ENCODE results near the gene ANKRD12.

The ANKRD12 gene

DNA sequence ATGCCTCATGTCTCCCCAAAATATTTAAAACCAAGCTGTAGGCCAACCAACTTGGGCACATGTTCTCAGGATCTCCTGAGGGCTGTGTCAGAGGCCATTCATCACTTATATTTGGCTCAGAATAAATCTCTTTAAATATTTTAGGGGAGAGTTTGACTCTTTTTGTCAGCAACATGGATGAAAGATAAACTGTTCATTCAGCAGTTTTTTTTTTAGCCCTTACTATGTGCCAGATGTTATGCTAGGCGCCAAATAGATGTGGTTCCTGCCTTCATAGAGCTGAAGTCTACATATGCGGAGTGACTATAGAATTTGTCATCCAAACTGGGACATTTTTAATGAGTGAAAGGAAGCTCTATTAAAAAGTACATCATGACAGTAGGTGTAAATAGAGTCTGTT is 155.5 kb downstream of the ANKRD12 start:
- no peaks in the 10 kb centered on the region for H3K4me1 ChIP-seq
- H3K9me3 ChIP-seq: peaks cover 4% of the 10 kb centered on the region; the same call in 1 of the 2 replicates
- in situ Hi-C loops (cut with MboI; ENCODE audit: low sequenced_read_pairs): no loop called here
- no peak for DNase-seq (ENCODE audit: low spot score in 2 of 2)
- no peak overlapping the region for H3K4me3 ChIP-seq
- no peaks in the 10 kb centered on the region for H3K27me3 ChIP-seq (ENCODE audit: low read depth)
- no peaks in the 10 kb centered on the region for H3K36me3 ChIP-seq (replicated peaks)

- H3K4me1 ChIP-seq: no peaks in the 10 kb centered on the region
- no peak for DNase-seq (ENCODE audit: low spot score in 2 of 2)
- in situ Hi-C loops (cut with MboI; ENCODE audit: low sequenced_read_pairs): no loop called here
- H3K27me3 ChIP-seq (ENCODE audit: low read depth): no peaks in the 10 kb centered on the region
- peaks cover 4% of the 10 kb centered on the region; the same call in 1 of the 2 replicates for H3K9me3 ChIP-seq
- no peak overlapping the region for H3K4me3 ChIP-seq
- H3K36me3 ChIP-seq (replicated peaks): no peaks in the 10 kb centered on the region
Measured at GRCh38 chr18:9293948-9294347, 157.4 kb downstream of the ANKRD12 start.

DNA sequence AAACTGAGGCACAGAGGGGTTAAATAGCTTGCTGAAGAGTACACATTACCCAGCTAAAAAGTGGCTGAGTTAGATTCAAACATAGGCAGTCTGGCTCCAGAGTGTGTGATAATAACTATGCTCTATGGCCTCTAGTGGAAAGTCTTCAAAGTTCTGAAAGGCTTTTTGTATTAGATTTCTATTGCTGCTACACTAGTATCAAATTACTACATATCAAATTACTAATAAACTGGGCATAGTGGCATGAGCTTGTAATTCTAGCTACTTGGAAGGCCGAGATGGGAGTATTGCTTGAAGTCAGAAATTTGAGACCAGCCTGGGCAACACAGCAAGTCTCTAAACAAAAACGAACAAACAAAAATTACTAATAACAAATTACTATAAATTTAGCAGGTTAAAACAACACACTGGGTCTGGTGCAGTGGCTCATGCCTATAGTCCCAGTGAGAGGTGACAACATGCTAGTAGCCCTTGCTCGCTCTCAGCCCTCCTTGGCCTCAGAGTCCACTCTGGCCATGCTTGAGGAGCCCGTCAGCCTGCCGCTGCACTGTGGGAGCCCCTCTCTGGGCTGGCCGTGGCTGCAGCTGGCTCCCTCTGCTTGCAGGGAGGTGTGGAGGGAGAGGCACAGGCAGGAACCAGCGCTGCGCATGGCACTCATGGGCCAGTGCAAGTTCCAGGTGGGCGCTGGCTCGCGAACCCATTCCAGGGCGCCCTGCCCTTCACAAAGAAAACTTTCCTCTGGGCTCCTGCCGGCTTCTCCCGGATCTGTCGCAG is 159.8 kb downstream of the ANKRD12 start:
- Histone ChIP-seq H3K4me3 (no peak overlapping the region), H3K27me3 (ENCODE audit: low read depth) (no peaks in the 10 kb centered on the region), H3K4me1 (no peaks in the 10 kb centered on the region), H3K36me3 (replicated peaks) (no peaks in the 10 kb centered on the region), H3K9me3 (peaks cover 4% of the 10 kb centered on the region; the same call in 1 of the 2 replicates)
- in situ Hi-C loops (cut with MboI; ENCODE audit: low sequenced_read_pairs): no loop called here
- DNase-seq (ENCODE audit: low spot score in 2 of 2): no peak

GRCh38 chr18:9297007-9297393 is 160.4 kb downstream of the ANKRD12 start:
- in situ Hi-C loops (cut with MboI; ENCODE audit: low sequenced_read_pairs): no loop called here
- Histone ChIP-seq H3K4me3 (no peak overlapping the region), H3K9me3 (peaks cover 4% of the 10 kb centered on the region; the same call in 1 of the 2 replicates), H3K27me3 (ENCODE audit: low read depth) (no peaks in the 10 kb centered on the region), H3K36me3 (replicated peaks) (no peaks in the 10 kb centered on the region), H3K4me1 (no peaks in the 10 kb centered on the region)
- no peak for DNase-seq (ENCODE audit: low spot score in 2 of 2)

DNA sequence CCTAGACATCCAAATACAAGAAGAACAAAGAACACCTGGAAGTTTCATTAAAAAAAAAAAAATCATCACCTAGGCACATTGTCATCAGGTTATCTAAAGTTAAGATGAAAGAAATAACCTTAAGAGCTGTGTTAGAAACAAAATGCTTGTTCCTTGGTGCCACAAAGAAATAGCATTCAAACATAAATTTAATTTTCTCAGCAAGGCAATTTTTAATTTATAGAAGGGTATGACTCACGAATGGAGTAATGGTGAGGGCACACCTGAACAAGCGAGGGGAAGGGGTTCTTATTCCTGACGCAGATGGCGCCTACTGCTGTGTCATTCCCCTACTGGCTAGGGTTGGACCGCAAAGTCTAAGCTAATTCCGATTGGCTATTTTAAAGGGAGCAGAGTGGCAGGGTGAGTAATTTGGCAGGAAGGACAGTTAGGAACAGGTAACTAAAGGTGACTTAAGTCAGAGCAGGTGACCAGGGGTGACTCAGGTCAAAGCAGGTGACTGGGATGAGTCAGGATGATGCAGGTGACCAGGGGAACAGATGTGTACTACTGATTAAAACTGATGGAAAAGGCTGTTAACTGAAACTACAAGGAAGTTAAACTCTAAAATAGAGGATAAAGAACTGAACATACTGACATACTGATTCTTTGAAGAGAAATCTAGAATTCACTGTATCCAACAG is 167.9 kb downstream of the ANKRD12 start:
- Histone ChIP-seq H3K27me3 (ENCODE audit: low read depth) (no peaks in the 10 kb centered on the region), H3K36me3 (replicated peaks) (no peaks in the 10 kb centered on the region), H3K9me3 (peaks cover 2% of the 10 kb centered on the region; the same call in 1 of the 2 replicates), H3K4me1 (no peaks in the 10 kb centered on the region), H3K4me3 (no peak overlapping the region)
- in situ Hi-C loops (cut with MboI; ENCODE audit: low sequenced_read_pairs): no loop called here
- DNase-seq (ENCODE audit: low spot score in 2 of 2): no peak

DNA sequence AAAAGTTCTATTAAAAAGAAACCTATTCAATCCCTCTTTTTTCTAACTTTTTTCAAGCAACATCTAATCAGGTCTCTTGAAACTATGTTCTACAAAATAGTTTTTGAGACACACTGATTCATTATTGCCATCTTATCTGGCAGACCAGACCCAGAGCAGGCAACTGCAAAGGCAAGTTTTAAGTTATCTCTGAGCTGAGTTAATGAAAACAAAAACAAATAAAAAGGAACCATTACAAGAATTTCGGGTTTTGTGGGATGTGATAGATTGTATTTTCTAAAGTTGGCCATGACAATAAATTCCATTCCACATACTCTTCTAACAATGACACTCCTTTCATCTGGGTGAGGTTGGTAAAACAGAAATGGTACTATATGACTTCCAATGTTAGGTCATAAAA is 182.8 kb downstream of the ANKRD12 start:
- H3K36me3 ChIP-seq (replicated peaks): no peaks in the 10 kb centered on the region
- H3K27me3 ChIP-seq (ENCODE audit: low read depth): no peaks in the 10 kb centered on the region
- no peaks in the 10 kb centered on the region for H3K9me3 ChIP-seq
- no peaks in the 10 kb centered on the region for H3K4me1 ChIP-seq
- H3K4me3 ChIP-seq: no peak overlapping the region
- DNase-seq (ENCODE audit: low spot score in 2 of 2): no peak
- in situ Hi-C loops (cut with MboI; ENCODE audit: low sequenced_read_pairs): no loop called here

GRCh38 chr18:9321017-9321452 is 184.5 kb downstream of the ANKRD12 start:
- H3K27me3 ChIP-seq (ENCODE audit: low read depth): no peaks in the 10 kb centered on the region
- H3K9me3 ChIP-seq: no peaks in the 10 kb centered on the region
- no peak for DNase-seq (ENCODE audit: low spot score in 2 of 2)
- in situ Hi-C loops (cut with MboI; ENCODE audit: low sequenced_read_pairs): no loop called here
- no peaks in the 10 kb centered on the region for H3K4me1 ChIP-seq
- no peaks in the 10 kb centered on the region for H3K36me3 ChIP-seq (replicated peaks)
- no peak overlapping the region for H3K4me3 ChIP-seq

DNA sequence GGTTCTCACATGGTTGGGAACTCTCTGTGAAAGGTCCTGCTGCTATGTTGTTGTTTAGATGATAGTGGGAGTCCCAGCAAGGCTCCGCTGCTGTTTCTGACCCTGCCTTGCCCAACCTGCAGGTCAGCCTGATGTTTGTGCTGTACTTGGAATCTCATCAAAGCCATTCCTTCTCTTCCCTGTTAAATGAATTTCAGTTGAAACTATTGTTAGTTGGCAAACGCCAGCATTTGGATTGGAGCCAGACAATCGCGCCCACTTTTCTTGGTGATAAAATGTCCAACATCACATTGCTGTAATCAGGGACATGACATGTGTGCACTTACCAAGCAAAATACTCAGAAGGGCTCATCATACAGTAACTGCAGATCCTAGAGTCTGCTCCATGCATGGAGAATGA is 185.2 kb downstream of the ANKRD12 start:
- Histone ChIP-seq H3K36me3 (replicated peaks) (no peaks in the 10 kb centered on the region), H3K27me3 (ENCODE audit: low read depth) (no peaks in the 10 kb centered on the region), H3K4me1 (no peaks in the 10 kb centered on the region), H3K4me3 (no peak overlapping the region), H3K9me3 (no peaks in the 10 kb centered on the region)
- in situ Hi-C loops (cut with MboI; ENCODE audit: low sequenced_read_pairs): no loop called here
- no peak for DNase-seq (ENCODE audit: low spot score in 2 of 2)

DNA sequence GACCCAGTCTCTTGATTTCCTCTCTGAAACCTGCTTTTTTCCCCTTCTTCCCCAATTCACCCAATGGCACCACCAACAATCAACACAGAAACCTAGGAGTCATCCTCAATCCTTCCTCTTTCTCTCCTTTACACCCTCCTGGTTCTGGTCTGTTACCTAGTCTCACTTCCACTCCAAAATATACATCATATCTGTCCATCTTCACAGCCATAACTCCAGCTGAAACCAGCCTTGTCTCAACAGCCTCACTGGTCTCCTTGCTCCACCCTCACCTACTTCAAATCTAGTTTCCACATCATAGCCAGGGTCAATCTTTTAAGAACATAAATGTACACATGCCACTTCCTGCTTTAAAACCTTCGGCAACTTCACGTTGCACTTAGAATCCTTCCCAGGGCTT is 186.2 kb downstream of the ANKRD12 start:
- H3K4me1 ChIP-seq: no peaks in the 10 kb centered on the region
- no peaks in the 10 kb centered on the region for H3K36me3 ChIP-seq (replicated peaks)
- no peak for DNase-seq (ENCODE audit: low spot score in 2 of 2)
- in situ Hi-C loops (cut with MboI; ENCODE audit: low sequenced_read_pairs): no loop called here
- H3K4me3 ChIP-seq: no peak overlapping the region
- H3K9me3 ChIP-seq: peaks cover 2% of the 10 kb centered on the region; the same call in 1 of the 2 replicates
- no peaks in the 10 kb centered on the region for H3K27me3 ChIP-seq (ENCODE audit: low read depth)

GRCh38 chr18:9323750-9324445 is 187.3 kb downstream of the ANKRD12 start:
- Histone ChIP-seq H3K27me3 (ENCODE audit: low read depth) (no peaks in the 10 kb centered on the region), H3K4me3 (no peak overlapping the region), H3K36me3 (replicated peaks) (no peaks in the 10 kb centered on the region), H3K9me3 (peaks cover 4% of the 10 kb centered on the region; the same call in 1 of the 2 replicates), H3K4me1 (no peaks in the 10 kb centered on the region)
- no peak for DNase-seq (ENCODE audit: low spot score in 2 of 2)
- in situ Hi-C loops (cut with MboI; ENCODE audit: low sequenced_read_pairs): no loop called here

DNA sequence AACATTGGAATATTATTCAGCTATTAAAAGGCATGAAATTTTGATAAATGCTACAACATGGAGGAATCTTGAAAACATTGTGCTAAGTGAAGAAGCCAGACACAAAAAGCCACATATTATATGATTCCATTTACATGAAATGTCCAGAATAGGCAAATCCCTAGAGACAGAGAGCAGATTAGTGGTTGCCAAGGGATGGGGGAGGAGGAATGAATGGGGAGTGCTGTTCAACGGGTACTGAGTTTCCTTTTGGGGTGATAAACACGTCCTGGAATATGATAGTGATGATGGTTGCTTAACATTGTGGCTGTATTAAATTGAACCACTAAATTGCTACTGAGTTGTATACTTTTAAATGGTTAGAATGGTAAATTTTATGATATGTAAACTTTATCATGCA is 189.1 kb downstream of the ANKRD12 start:
- Histone ChIP-seq H3K4me3 (no peak overlapping the region), H3K9me3 (peaks cover 4% of the 10 kb centered on the region; the same call in 1 of the 2 replicates), H3K36me3 (replicated peaks) (no peaks in the 10 kb centered on the region), H3K27me3 (ENCODE audit: low read depth) (no peaks in the 10 kb centered on the region), H3K4me1 (no peaks in the 10 kb centered on the region)
- in situ Hi-C loops (cut with MboI; ENCODE audit: low sequenced_read_pairs): no loop called here
- DNase-seq (ENCODE audit: low spot score in 2 of 2): no peak

DNA sequence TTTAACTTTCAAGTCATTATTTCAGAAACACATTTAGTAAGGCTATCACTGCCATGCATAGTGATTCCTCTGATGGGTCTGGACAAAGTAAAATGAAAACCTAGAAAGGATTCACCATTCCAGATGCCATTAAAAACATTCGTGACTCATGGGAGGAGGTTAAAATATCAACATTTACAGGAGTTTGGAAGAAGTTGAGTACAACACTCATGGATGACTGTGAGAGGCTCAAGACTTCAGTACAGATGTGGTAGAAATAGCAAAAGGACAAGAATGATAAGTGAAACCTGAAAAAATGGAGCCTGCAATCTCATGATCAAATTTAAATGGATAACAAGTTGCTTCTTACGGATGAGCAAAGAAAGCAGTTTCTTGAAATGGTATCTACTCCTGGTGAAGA is 192.2 kb downstream of the ANKRD12 start:
- Histone ChIP-seq H3K4me1 (no peaks in the 10 kb centered on the region), H3K4me3 (no peak overlapping the region), H3K9me3 (peaks cover 4% of the 10 kb centered on the region; the same call in 1 of the 2 replicates), H3K36me3 (replicated peaks) (no peaks in the 10 kb centered on the region), H3K27me3 (ENCODE audit: low read depth) (no peaks in the 10 kb centered on the region)
- in situ Hi-C loops (cut with MboI; ENCODE audit: low sequenced_read_pairs): no loop called here
- DNase-seq (ENCODE audit: low spot score in 2 of 2): no peak

- Histone ChIP-seq H3K9me3 (peaks cover 4% of the 10 kb centered on the region; the same call in 1 of the 2 replicates), H3K36me3 (replicated peaks) (no peaks in the 10 kb centered on the region), H3K4me1 (no peaks in the 10 kb centered on the region), H3K4me3 (no peak overlapping the region), H3K27me3 (ENCODE audit: low read depth) (no peaks in the 10 kb centered on the region)
- DNase-seq (ENCODE audit: low spot score in 2 of 2): no peak
- in situ Hi-C loops (cut with MboI; ENCODE audit: low sequenced_read_pairs): no loop called here
Measured at GRCh38 chr18:9329471-9329870, 192.9 kb downstream of the ANKRD12 start.

DNA sequence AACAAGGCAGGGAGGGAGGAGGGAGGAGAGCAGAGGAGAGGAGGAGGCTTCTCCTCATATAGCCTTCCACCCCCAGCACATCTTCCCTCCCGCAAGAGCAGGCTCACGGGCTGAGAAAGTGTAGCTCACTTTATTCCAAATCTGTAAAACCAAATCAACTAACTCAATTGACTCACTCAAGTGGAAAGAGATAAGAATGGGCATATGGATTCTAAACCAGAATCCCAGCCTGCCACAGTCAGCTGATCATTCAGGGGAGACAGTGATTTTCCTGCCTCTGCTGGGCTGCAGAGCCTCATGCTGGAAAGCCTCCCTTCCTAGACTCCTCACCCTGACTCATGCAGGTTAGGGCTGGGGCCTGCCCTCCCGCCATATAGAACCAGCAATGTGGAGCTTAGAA is 193.8 kb downstream of the ANKRD12 start:
- H3K4me1 ChIP-seq: no peaks in the 10 kb centered on the region
- DNase-seq (ENCODE audit: low spot score in 2 of 2): no peak
- H3K36me3 ChIP-seq (replicated peaks): no peaks in the 10 kb centered on the region
- no peak overlapping the region for H3K4me3 ChIP-seq
- in situ Hi-C loops (cut with MboI; ENCODE audit: low sequenced_read_pairs): loop anchor here (10.0 kb wide), 1 partner anchor 144 kb away; the partner anchor contains the start of gene RALBP1
- peaks cover 4% of the 10 kb centered on the region; the same call in 1 of the 2 replicates for H3K9me3 ChIP-seq
- no peaks in the 10 kb centered on the region for H3K27me3 ChIP-seq (ENCODE audit: low read depth)

Measured in HAP-1 (cell line).